GM12891 (cell line): ENCODE measurements around the gene RIC8A.
A peak's percentile ranks its signal among the peaks of the same experiment; 100 is the strongest.

Experiments
- DNase-seq: peaks from one replicate; pipeline ENCODE4 v3.0.0; 2011; ENCODE audit warnings: low spot score; ENCODE audit not compliant: insufficient read length
- FAIRE-seq: peaks from 2 replicates; lab custom pipeline; 2011; peaks lifted over from hg19 to GRCh38; lab: Jason Lieb, UNC
- PAX5 ChIP-seq: IDR thresholded peaks from 2 replicates; pipeline ENCODE4 v1.6.1; 2011; ENCODE audit warnings: low read length, moderate library complexity, mild to moderate bottlenecking; ENCODE audit not compliant: insufficient read depth, severe bottlenecking
- POLR2A ChIP-seq: IDR thresholded peaks from 2 replicates; pipeline ENCODE4 v1.6.1; 2011; ENCODE audit warnings: low read depth, low read length, control low read depth
- POLR2AphosphoS5 ChIP-seq: IDR thresholded peaks from 2 replicates; pipeline ENCODE4 v1.6.1; 2011; ENCODE audit warnings: low read depth, low read length, control low read depth
- POU2F2 ChIP-seq: IDR thresholded peaks from 2 replicates; pipeline ENCODE4 v1.6.1; 2011; ENCODE audit warnings: low read depth, mild to moderate bottlenecking, control low read depth, low read length, moderate library complexity
- SPI1 ChIP-seq: IDR thresholded peaks from 2 replicates; pipeline ENCODE4 v1.6.1; 2011; ENCODE audit warnings: low read depth, low read length, control low read depth
- TAF1 ChIP-seq: IDR thresholded peaks from 2 replicates; pipeline ENCODE4 v1.6.1; 2011; ENCODE audit warnings: low read depth, low read length, control low read depth

The RIC8A gene

GRCh38 chr11:221539-221938 is 14.0 kb downstream of the RIC8A start:
- no peak for TF ChIP-seq PAX5
- TF ChIP-seq POLR2AphosphoS5, result no peak
- no peak for TF ChIP-seq SPI1
- no peak for TF ChIP-seq POU2F2
- no peak for DNase-seq
- no peak for FAIRE-seq

- FAIRE-seq (no peak), DNase-seq (no peak)
- TF ChIP-seq PAX5 (no peak), POLR2AphosphoS5 (no peak), POLR2A (no peak), POU2F2 (no peak), SPI1 (no peak), TAF1 (no peak)
Measured at GRCh38 chr11:221998-222789, 14.7 kb downstream of the RIC8A start.

- FAIRE-seq (no peak), DNase-seq (no peak)
- TF ChIP-seq POLR2AphosphoS5, result no peak
- no peak for TF ChIP-seq SPI1
- no peak for TF ChIP-seq TAF1
- TF ChIP-seq POLR2A, result no peak
- TF ChIP-seq POU2F2, result no peak
- no peak for TF ChIP-seq PAX5
Measured at GRCh38 chr11:223026-223789, 15.7 kb downstream of the RIC8A start.

- TF ChIP-seq POU2F2 (no peak), POLR2A (no peak), TAF1 (no peak), SPI1 (no peak), PAX5 (no peak), POLR2AphosphoS5 (no peak)
- no peak for FAIRE-seq
- DNase-seq, result no peak
Measured at GRCh38 chr11:223884-224283, 16.4 kb downstream of the RIC8A start.

- FAIRE-seq (no peak), DNase-seq (no peak)
- no peak for TF ChIP-seq SPI1
- TF ChIP-seq POLR2A, result no peak
- TF ChIP-seq POLR2AphosphoS5, result no peak
- no peak for TF ChIP-seq TAF1
- no peak for TF ChIP-seq POU2F2
Measured at GRCh38 chr11:224424-224823, 16.9 kb downstream of the RIC8A start.

- FAIRE-seq (peak; percentile 87), DNase-seq (no peak)
- TF ChIP-seq POU2F2 (no peak), TAF1 (no peak), POLR2A (no peak), SPI1 (no peak), PAX5 (no peak), POLR2AphosphoS5 (no peak)
Measured at GRCh38 chr11:225734-226453, 18.4 kb downstream of the RIC8A start.

GRCh38 chr11:227824-228379 is 20.4 kb downstream of the RIC8A start:
- FAIRE-seq, result no peak
- TF ChIP-seq POLR2AphosphoS5 (no peak), SPI1 (no peak), POLR2A (no peak), TAF1 (no peak), PAX5 (no peak), POU2F2 (no peak)
- no peak for DNase-seq

GRCh38 chr11:230431-230830 is 22.9 kb downstream of the RIC8A start:
- DNase-seq (no peak), FAIRE-seq (no peak)
- no peak for TF ChIP-seq POU2F2
